NT2/D1 (cell line): ENCODE measurements around the gene METTL2A.
"Not testable (repeated sequence)": the region's sequence is repeated elsewhere in the genome, so short reads cannot be mapped to it uniquely, and the experiment has no call there.

Experiments used
- DNase-seq: peaks from one replicate; pipeline ENCODE4 v3.0.0-alpha.2; 2011; ENCODE audit warnings: low read depth, low spot score
- H3K27me3 ChIP-seq: 2 replicates; pipeline ENCODE4 v1.6.0; 2011; ENCODE audit warnings: mild to moderate bottlenecking; ENCODE audit not compliant: insufficient read length, insufficient read depth
- H3K36me3 ChIP-seq: 2 replicates; pipeline ENCODE4 v1.6.1; 2011; ENCODE audit warnings: mild to moderate bottlenecking, low read length, mixed read lengths; ENCODE audit not compliant: insufficient read depth, insufficient read length
- H3K4me1 ChIP-seq: 2 replicates; pipeline ENCODE4 v1.5.1; 2011; ENCODE audit not compliant: insufficient read depth, insufficient read length
- H3K4me3 ChIP-seq: 2 replicates; pipeline ENCODE4 v1.5.1; 2011; ENCODE audit warnings: low read depth; ENCODE audit not compliant: insufficient read length
- H3K9ac ChIP-seq: 2 replicates; pipeline ENCODE4 v1.6.0; 2011; ENCODE audit warnings: low read depth; ENCODE audit not compliant: insufficient read length
- H3K9me3 ChIP-seq: 2 replicates; pipeline ENCODE4 v1.5.1; 2011; ENCODE audit warnings: mild to moderate bottlenecking, low read length; ENCODE audit not compliant: insufficient read depth
- SUZ12 ChIP-seq: IDR thresholded peaks from 2 replicates; pipeline ENCODE4 v1.6.1; 2011; ENCODE audit not compliant: insufficient read length, insufficient read depth; ENCODE audit errors: extremely low read depth
- YY1 ChIP-seq: IDR thresholded peaks from 2 replicates; pipeline ENCODE4 v1.6.1; 2011; ENCODE audit not compliant: insufficient read length, insufficient read depth
- ZNF274 ChIP-seq: IDR thresholded peaks from 2 replicates; pipeline ENCODE4 v1.6.1; 2011; ENCODE audit warnings: mild to moderate bottlenecking, low read depth, low read length

The METTL2A gene

GRCh38 chr17:62423647-62424461, at the start of gene METTL2A:
Gene METTL2A (plus strand): TSS chr17:62423897. CDS start chr17:62423903, 6 bp downstream.
- H3K27me3 ChIP-seq, H3K4me1 ChIP-seq, H3K9me3 ChIP-seq: not testable (repeated sequence)
- Histone ChIP-seq H3K9ac (peak within 1 kb of the TSS; percentile 93), H3K4me3 (peak within 1 kb of the TSS; percentile 77), H3K36me3 (peaks cover 17% of the 10 kb centered on the region)
- TF ChIP-seq YY1, result peak; percentile 85
- DNase-seq, result peak; percentile 85

GRCh38 chr17:62380253-62380652, 43.4 kb upstream of the METTL2A start, which contains the start of gene EFCAB3:
Gene EFCAB3 (plus strand): TSS chr17:62380553. CDS start chr17:62382980, 2,427 bp downstream.
- no peak within 1 kb of the TSS for H3K4me3 ChIP-seq
- no peaks in the 10 kb centered on the region for H3K27me3 ChIP-seq
- no peaks in the 10 kb centered on the region for H3K36me3 ChIP-seq
- peaks cover 3% of the 10 kb centered on the region for H3K4me1 ChIP-seq
- no peak for DNase-seq
- no peaks in the 10 kb centered on the region for H3K9me3 ChIP-seq
- H3K9ac ChIP-seq, result no peak within 1 kb of the TSS
- TF ChIP-seq ZNF274 (no peak), SUZ12 (no peak), YY1 (no peak)

- TF ChIP-seq SUZ12 (no peak), ZNF274 (no peak), YY1 (no peak)
- Histone ChIP-seq H3K27me3 (no peaks in the 10 kb centered on the region), H3K36me3 (no peaks in the 10 kb centered on the region)
Observed at GRCh38 chr17:62381561-62381960, 42.1 kb upstream of the METTL2A start.

GRCh38 chr17:62388856-62389255, 34.8 kb upstream of the METTL2A start:
- Histone ChIP-seq H3K9ac (no peak overlapping the region), H3K4me3 (no peak overlapping the region), H3K36me3 (no peaks in the 10 kb centered on the region), H3K9me3 (no peaks in the 10 kb centered on the region), H3K27me3 (no peaks in the 10 kb centered on the region), H3K4me1 (no peaks in the 10 kb centered on the region)
- TF ChIP-seq YY1, result no peak
- TF ChIP-seq SUZ12, result no peak
- no peak for TF ChIP-seq ZNF274
- no peak for DNase-seq

More at GRCh38 chr17:62381561-62381960, 42.1 kb upstream of the METTL2A start:
- Histone ChIP-seq H3K4me1 (peaks cover 3% of the 10 kb centered on the region), H3K4me3 (no peak overlapping the region), H3K9ac (no peak overlapping the region), H3K9me3 (no peaks in the 10 kb centered on the region)
- no peak for DNase-seq

GRCh38 chr17:62392908-62393307, 30.8 kb upstream of the METTL2A start:
- TF ChIP-seq ZNF274, result no peak
- TF ChIP-seq SUZ12, result no peak
- no peak for TF ChIP-seq YY1
- Histone ChIP-seq H3K4me3 (no peak overlapping the region), H3K27me3 (no peaks in the 10 kb centered on the region), H3K4me1 (no peaks in the 10 kb centered on the region), H3K36me3 (no peaks in the 10 kb centered on the region), H3K9ac (no peak overlapping the region), H3K9me3 (no peaks in the 10 kb centered on the region)
- DNase-seq, result no peak

GRCh38 chr17:62398891-62399290, 24.8 kb upstream of the METTL2A start:
- H3K27me3 ChIP-seq, result no peaks in the 10 kb centered on the region
- no peaks in the 10 kb centered on the region for H3K36me3 ChIP-seq
- no peak overlapping the region for H3K4me3 ChIP-seq
- DNase-seq, result no peak
- no peaks in the 10 kb centered on the region for H3K9me3 ChIP-seq
- no peak overlapping the region for H3K9ac ChIP-seq
- TF ChIP-seq ZNF274 (no peak), YY1 (no peak), SUZ12 (no peak)
- no peaks in the 10 kb centered on the region for H3K4me1 ChIP-seq

- Histone ChIP-seq H3K36me3 (no peaks in the 10 kb centered on the region), H3K4me1 (no peaks in the 10 kb centered on the region), H3K27me3 (no peaks in the 10 kb centered on the region), H3K4me3 (no peak overlapping the region), H3K9me3 (no peaks in the 10 kb centered on the region), H3K9ac (no peak overlapping the region)
- no peak for DNase-seq
- no peak for TF ChIP-seq YY1
- no peak for TF ChIP-seq ZNF274
- no peak for TF ChIP-seq SUZ12
Observed at GRCh38 chr17:62405451-62405850, 18.2 kb upstream of the METTL2A start.

GRCh38 chr17:62413090-62413489, 10.6 kb upstream of the METTL2A start:
- not testable (repeated sequence) for DNase-seq, H3K9ac ChIP-seq, H3K36me3 ChIP-seq, H3K4me3 ChIP-seq, H3K27me3 ChIP-seq, H3K4me1 ChIP-seq, H3K9me3 ChIP-seq

GRCh38 chr17:62426214-62426613, 2.5 kb downstream of the METTL2A start:
- not testable (repeated sequence) for H3K27me3 ChIP-seq, H3K4me3 ChIP-seq, H3K9ac ChIP-seq, H3K9me3 ChIP-seq, DNase-seq, H3K4me1 ChIP-seq
- peaks cover 27% of the 10 kb centered on the region for H3K36me3 ChIP-seq

GRCh38 chr17:62435251-62435650, 11.6 kb downstream of the METTL2A start:
- not testable (repeated sequence) for DNase-seq, H3K9ac ChIP-seq, H3K9me3 ChIP-seq, H3K27me3 ChIP-seq, H3K4me1 ChIP-seq, H3K4me3 ChIP-seq
- peaks cover 40% of the 10 kb centered on the region for H3K36me3 ChIP-seq

- H3K27me3 ChIP-seq, result not testable (repeated sequence)
Observed at GRCh38 chr17:62441181-62441580, 17.5 kb downstream of the METTL2A start.

More at GRCh38 chr17:62441181-62441580, 17.5 kb downstream of the METTL2A start:
- H3K9me3 ChIP-seq, DNase-seq, H3K4me3 ChIP-seq, H3K9ac ChIP-seq, H3K4me1 ChIP-seq: not testable (repeated sequence)
- peaks cover 56% of the 10 kb centered on the region for H3K36me3 ChIP-seq
